LNCAP (cell line): Measurements from ENCODE around the gene DPAGT1.

Experiments used
- TF ChIP-seq, protein P1 (sequence below): fragments of 450-650 bp; IDR thresholded peaks from 2 replicates; pipeline ENCODE4 v1.5.1; 2017; ENCODE audit warnings: mild to moderate bottlenecking

DPAGT1 gene

DNA sequence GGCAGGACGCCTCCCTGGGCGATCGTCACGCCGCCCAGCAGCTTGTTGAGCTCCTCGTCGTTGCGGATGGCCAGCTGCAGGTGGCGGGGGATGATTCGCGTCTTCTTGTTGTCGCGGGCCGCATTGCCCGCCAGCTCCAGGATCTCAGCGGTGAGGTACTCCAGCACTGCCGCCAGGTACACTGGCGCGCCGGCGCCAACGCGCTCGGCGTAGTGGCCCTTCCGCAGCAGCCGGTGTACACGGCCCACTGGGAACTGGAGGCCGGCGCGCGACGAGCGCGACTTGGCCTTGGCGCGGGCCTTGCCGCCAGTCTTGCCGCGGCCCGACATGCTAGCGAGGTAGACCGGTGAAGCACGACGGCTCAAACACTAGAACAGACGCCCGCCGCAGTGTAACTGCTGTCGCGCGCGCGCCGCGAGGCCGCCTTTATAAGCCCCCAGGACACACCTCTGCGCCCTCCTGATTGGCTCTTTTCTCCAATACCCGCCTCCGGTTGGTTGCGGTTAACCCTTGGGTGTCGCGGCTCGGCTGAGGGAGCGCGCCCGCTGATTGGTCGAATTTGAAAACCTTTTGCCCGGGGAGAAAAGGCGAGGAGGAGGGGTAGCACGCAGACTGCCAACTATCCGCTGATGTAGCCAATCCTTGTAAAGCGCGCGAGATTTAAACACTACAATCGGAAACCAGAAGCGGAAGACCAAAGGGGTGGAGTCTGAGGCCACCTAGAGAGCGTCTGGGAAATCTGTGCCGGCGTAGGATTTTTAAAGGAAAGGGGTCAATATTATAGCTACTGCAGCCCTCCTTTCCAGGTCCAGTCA, 6.4 kb downstream of the DPAGT1 start:
- TF ChIP-seq, protein P1, sequence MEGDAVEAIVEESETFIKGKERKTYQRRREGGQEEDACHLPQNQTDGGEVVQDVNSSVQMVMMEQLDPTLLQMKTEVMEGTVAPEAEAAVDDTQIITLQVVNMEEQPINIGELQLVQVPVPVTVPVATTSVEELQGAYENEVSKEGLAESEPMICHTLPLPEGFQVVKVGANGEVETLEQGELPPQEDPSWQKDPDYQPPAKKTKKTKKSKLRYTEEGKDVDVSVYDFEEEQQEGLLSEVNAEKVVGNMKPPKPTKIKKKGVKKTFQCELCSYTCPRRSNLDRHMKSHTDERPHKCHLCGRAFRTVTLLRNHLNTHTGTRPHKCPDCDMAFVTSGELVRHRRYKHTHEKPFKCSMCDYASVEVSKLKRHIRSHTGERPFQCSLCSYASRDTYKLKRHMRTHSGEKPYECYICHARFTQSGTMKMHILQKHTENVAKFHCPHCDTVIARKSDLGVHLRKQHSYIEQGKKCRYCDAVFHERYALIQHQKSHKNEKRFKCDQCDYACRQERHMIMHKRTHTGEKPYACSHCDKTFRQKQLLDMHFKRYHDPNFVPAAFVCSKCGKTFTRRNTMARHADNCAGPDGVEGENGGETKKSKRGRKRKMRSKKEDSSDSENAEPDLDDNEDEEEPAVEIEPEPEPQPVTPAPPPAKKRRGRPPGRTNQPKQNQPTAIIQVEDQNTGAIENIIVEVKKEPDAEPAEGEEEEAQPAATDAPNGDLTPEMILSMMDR = 0 out of 2 replicates have a peak, but pooled peaks have one; percentile 23

DNA sequence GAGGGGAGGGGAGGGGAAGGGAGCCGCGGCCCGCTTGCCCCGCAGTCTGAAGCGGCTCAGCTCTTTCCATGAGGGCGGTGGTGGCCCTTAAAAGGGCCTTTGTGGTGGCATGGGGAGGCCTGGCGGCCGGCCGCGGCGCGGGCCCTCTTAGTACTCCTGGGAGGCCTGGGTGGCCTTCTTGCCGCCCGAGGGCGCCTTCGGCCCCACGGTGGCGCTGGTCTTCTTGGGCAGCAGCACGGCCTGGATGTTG, 6.9 kb downstream of the DPAGT1 start:
- TF ChIP-seq, protein P1 = peak; percentile 72

DNA sequence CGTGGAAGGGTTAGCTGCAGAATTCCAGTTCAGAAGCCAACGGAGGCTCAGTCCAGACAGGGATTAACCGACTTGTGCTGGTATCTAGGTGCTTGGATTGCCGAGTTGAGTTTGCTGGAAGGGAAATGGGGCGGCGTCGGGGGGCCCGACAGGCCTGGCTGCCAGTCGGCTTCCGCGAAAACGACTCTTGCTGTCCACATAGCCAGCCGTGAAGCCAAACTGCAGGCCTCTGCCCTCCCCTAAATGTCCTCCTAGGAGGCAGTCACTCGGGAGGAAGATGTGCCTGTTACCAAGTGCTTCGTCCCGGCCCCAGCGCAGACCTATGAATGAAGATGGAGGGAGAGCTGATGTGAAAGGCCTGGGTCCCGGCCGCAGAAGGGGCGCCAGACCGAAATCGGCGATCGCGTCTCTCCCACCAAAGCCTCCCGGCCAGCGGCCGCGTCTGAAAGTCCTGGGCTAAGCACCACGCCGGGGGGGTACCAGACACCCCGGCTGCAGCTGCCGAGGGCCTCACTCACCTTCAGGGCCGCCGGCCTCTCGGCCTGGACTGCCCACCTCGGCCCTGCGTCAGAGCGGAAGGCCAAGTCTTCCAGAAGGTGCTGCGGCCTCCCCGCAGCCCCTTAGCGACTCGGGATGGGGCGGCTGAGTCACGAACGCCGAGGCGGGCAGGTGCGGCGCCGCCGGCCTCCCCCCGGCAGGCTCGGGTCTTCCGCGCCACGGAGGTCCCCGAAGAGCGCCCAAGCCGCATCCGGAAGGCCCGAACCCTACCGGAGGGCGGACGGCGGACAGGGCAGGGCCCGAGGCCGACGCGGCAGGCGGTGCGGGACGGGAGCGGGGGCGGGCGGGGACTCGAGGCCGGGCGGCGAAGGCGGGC, 7.5 kb downstream of the DPAGT1 start:
- TF ChIP-seq, protein P1 = no peak

DNA sequence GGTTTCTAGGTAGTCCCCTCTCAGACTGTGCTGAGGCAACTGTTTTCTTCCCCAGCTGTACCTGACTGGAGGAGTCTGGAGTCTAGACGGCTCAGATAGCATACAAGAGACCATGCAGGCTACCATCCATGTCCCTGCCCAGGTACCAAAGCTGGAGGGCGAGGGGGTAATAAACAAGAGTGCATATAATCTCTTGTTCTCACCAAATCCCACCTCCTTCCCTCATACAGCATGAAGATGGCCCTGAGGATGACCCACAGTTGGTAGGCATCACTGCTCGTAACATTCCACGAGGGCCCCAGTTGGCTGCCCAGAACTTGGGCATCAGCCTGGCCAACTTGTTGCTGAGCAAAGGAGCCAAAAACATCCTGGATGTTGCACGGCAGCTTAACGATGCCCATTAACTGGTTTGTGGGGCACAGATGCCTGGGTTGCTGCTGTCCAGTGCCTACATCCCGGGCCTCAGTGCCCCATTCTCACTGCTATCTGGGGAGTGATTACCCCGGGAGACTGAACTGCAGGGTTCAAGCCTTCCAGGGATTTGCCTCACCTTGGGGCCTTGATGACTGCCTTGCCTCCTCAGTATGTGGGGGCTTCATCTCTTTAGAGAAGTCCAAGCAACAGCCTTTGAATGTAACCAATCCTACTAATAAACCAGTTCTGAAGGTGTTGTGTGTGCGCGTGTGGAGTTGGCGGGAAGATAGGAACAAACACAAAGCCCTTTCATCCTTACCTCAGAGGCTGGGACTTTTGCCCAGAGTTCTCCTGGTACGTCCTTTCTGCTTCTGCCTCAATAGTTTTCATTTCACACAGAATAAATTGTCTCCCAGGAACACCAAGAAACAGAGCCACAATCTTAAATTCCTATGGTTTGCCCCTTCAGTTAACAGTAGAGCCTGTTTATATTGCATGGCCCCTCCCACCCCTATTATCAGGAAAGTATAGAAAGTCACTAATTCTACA, 8.5 kb downstream of the DPAGT1 start:
- TF ChIP-seq, protein P1 = no peak

DNA sequence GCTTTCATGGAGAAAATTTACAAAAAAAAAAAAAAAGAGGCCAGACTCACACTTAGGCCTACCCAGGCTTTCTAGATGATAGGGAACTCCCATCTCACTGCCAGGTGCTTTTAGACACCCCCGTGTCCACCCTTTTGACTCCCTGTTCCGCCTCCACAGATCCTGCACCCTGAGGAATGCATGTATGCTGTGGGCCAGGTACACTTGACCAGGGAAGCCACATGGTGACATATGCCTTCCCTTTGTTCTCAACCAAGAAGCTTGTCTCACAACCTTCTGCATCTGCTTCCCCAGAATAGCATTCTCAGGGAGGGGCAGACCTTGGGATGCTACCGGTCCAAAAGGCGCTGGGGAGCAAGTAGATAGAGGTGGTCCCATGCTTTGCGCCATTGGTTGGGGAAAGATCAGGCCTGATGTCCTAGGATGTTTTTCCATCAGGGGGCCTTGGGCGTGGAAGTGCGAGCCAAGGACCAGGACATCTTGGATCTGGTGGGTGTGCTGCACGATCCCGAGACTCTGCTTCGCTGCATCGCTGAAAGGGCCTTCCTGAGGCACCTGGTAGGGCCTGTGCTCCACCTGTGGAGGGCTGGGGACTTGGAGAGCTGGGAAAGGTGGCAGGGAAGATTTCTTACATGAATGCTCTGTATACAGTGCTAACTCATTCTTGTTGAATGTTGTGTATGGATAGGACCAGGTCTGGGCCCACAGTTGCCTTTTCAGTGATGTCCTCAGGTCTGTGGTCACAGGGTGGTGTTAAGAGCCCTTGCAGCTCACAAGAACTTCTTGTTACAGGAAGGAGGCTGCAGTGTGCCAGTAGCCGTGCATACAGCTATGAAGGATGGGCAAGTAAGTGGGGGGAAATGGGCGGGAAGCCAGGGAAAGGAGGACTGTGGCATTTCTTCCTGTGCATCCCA, 9.4 kb downstream of the DPAGT1 start:
- TF ChIP-seq, protein P1 = no peak

DNA sequence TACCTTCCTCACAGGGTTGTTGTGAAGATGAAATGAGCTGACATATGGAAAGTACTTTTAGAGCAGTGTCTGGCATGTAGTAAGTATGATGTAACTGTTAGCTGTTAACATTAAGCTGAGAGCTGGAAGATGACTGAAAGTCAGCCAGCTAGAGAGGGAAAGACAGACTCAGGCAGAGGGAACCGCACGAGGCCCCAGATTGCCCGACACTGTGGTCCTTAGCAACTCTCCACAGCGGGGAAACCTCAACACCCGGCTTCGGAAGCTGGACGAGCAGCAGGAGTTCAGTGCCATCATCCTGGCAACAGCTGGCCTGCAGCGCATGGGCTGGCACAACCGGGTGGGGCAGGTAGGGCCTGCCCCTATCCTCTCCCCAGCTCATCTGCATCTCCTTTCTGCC, 10.5 kb downstream of the DPAGT1 start:
- TF ChIP-seq, protein P1 = no peak
